B cell (primary cell): ENCODE data around the gene LIMK2. TPM values are rescaled to one million over a fixed set of nuclear protein-coding genes. Genes with fewer than 3 reads are reported as not detected.

Source experiments
- ATAC-seq: fragments of 200-7000 bp; cut with Tn5 transposase; one replicate; pipeline ENCODE4 v1.10.0; 2021; ENCODE audit warnings: low read depth, mild to moderate bottlenecking, moderate number of reproducible peaks, moderate library complexity
- CTCF ChIA-PET: fragments of 350-600 bp; sonication (Branson Sonifier 250); formaldehyde crosslinking; loops from one replicate; lab custom pipeline; 2021; ENCODE audit warnings: antibody characterized with exemption, inconsistent platforms; lab: Charles Lee
- POLR2A ChIA-PET: fragments of 350-600 bp; sonication (Branson Sonifier 250); formaldehyde crosslinking; loops from one replicate; lab custom pipeline; 2021; ENCODE audit warnings: antibody characterized with exemption; lab: Charles Lee
- DNase-seq: peaks from one replicate; pipeline ENCODE4 v3.0.0; 2013
- H2AFZ ChIP-seq: 2 replicates; pipeline ENCODE4 v1.6.1; 2012; ENCODE audit warnings: mild to moderate bottlenecking, low read depth, low read length; ENCODE audit not compliant: insufficient read depth, poor library complexity, severe bottlenecking
- H3K27ac ChIP-seq, 2 donors: 1 replicate in 1 of 2; 2 replicates in 1 of 2; pipeline ENCODE4 v1.5.1; 2012 to 2013; ENCODE audit warnings: low read length in 2 of 2, mild to moderate bottlenecking in 2 of 2, moderate library complexity in 1 of 2
- H3K27me3 ChIP-seq, 4 experiments: fragments of 200-600 bp in 1 of 4; sonication (generic) in 1 of 4; replicated peaks in 1 of 4; 1 replicate in 2 of 4; 2 replicates in 2 of 4; pipeline versions ENCODE4 v1.6.1 to v1.7.0; 2013 to 2016; ENCODE audit warnings: low read length in 3 of 4, mild to moderate bottlenecking in 2 of 4, mixed read lengths in 1 of 4, moderate library complexity in 1 of 4; ENCODE audit not compliant: insufficient read depth in 4 of 4, control insufficient read depth in 3 of 4; ENCODE audit errors: control extremely low read depth in 1 of 4
- H3K36me3 ChIP-seq, 2 experiments: replicated peaks in 1 of 2; 1 replicate in 1 of 2; 2 replicates in 1 of 2; pipeline versions ENCODE4 v1.6.1 to v1.7.1; 2013; ENCODE audit warnings: low read length in 1 of 2; ENCODE audit not compliant: insufficient read depth in 2 of 2, control insufficient read depth in 1 of 2; ENCODE audit errors: control extremely low read depth in 1 of 2, extremely low read depth in 1 of 2
- H3K4me1 ChIP-seq, 2 donors: fragments of 200-600 bp in 1 of 2; sonication (generic) in 1 of 2; 1 replicate in 1 of 2; 2 replicates in 1 of 2; pipeline versions ENCODE4 v1.5.1 to v1.6.1; 2013 to 2017; ENCODE audit warnings: low read length in 2 of 2; ENCODE audit not compliant: control insufficient read depth in 2 of 2, insufficient read depth in 2 of 2
- H3K4me2 ChIP-seq: replicated peaks from 2 replicates; pipeline ENCODE3; 2012; ENCODE audit warnings: mild to moderate bottlenecking, low read depth, low read length; ENCODE audit not compliant: poor library complexity, severe bottlenecking
- H3K4me3 ChIP-seq, 5 experiments: fragments of 200-600 bp in 1 of 5; sonication (generic) in 1 of 5; 1 replicate in 3 of 5; 2 replicates in 2 of 5; pipeline versions ENCODE4 v1.5.1 to v1.7.0; 2011 to 2016; ENCODE audit warnings: low read length in 4 of 5, mild to moderate bottlenecking in 4 of 5, low read depth in 2 of 5, control low read depth in 1 of 5, moderate library complexity in 1 of 5; ENCODE audit not compliant: insufficient read depth in 1 of 5; ENCODE audit errors: control extremely low read depth in 1 of 5, extremely low read depth in 1 of 5
- H3K79me2 ChIP-seq: fragments of 200-600 bp; sonication (generic); one replicate; pipeline ENCODE4 v1.6.0; 2016; ENCODE audit warnings: low read length; ENCODE audit not compliant: control insufficient read depth, insufficient read depth
- H3K9ac ChIP-seq: fragments of 200-600 bp; sonication (generic); 2 replicates; pipeline ENCODE4 v1.6.1; 2017; ENCODE audit warnings: mild to moderate bottlenecking, low read length, moderate library complexity
- H3K9me3 ChIP-seq, 3 donors: one replicate each; pipeline versions ENCODE4 v1.6.1 to v1.7.1; 2013; ENCODE audit warnings: low read length in 2 of 3; ENCODE audit not compliant: control insufficient read depth in 2 of 3, insufficient read depth in 1 of 3; ENCODE audit errors: control extremely low read depth in 1 of 3
- H4K20me1 ChIP-seq: 2 replicates; pipeline ENCODE4 v1.6.0; 2012; ENCODE audit warnings: mild to moderate bottlenecking, low read length; ENCODE audit not compliant: insufficient read depth, control insufficient read depth, poor library complexity, severe bottlenecking
- H3K27ac Mint-ChIP-seq: one replicate; pipeline ENCODE4 v1.8.0; 2021; ENCODE audit warnings: mixed read lengths
- H3K27me3 Mint-ChIP-seq: one replicate; pipeline ENCODE4 v1.8.0; 2021; ENCODE audit warnings: mixed read lengths
- H3K4me1 Mint-ChIP-seq: one replicate; pipeline ENCODE4 v1.8.0; 2021; ENCODE audit warnings: mixed read lengths
- H3K4me3 Mint-ChIP-seq: one replicate; pipeline ENCODE4 v1.8.0; 2021; ENCODE audit warnings: mixed read lengths
- H3K9me3 Mint-ChIP-seq: one replicate; pipeline ENCODE4 v1.8.0; 2022; ENCODE audit warnings: mixed read lengths; ENCODE audit not compliant: insufficient read depth
- EZH2 ChIP-seq: IDR thresholded peaks from 2 replicates; pipeline ENCODE4 v1.6.1; 2012; ENCODE audit warnings: borderline replicate concordance, low read depth, mild to moderate bottlenecking, moderate library complexity, low read length; ENCODE audit not compliant: insufficient read depth, poor library complexity, severe bottlenecking
- WGBS: methylation state at CpG from one replicate; pipeline ENCODE4 v1.1.5; 2013; ENCODE audit warnings: missing lambda C conversion rate; ENCODE audit not compliant: insufficient coverage; 5-methylcytosine and 5-hydroxymethylcytosine counted together
- intact Hi-C: fragments of 100-400 bp; cut with micrococcal nuclease; formaldehyde crosslinking; loops from one replicate; pipeline ENCODE4 v1.10.0; 2022
- polyA plus RNA-seq: library from polyadenylated mRNA; depleted of rRNA; stranded (reverse); fragments of >200 nt; gene quantifications from 2 replicates; pipeline ENCODE4 v1.2.3, GENCODE V29; 2012
- total RNA-seq, 2 donors: library from RNA; stranded (reverse); fragments of 120-200 nt in 1 of 2; gene quantifications; 1 replicate in 1 of 2; 2 replicates in 1 of 2; pipeline versions ENCODE4 v1.2.3 to v1.2.4, GENCODE V29; 2013 to 2022
- TF ChIP-seq, protein P1 (sequence below): fragments of 200-600 bp; IDR thresholded peaks from one replicate; pipeline ENCODE4 v1.8.0; 2022; ENCODE audit warnings: antibody characterized with exemption, mild to moderate bottlenecking

LIMK2 gene
- total and polyA plus RNA-seq, 2 donors (not counting 1 experiment from before 2014, with no cell fraction given), result 6.8 to 20.2 TPM

DNA sequence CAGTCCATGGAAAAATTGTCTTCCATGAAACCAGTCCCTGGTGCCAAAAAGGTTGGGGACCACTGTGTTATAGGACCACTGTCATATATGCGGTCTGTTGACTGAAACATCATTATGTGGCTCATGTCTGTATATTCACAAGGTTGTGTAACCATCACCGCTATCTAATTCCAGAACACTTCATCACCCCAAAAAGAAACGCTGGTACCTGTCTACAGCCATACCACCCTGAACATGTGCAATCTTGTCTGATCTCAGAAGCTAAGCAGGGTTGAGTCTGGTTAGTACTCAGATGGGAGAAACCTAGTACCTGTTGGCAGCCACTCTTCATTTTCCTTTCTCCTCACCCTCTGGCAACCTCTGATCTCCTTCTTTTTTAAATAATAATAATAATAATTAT lies 93.1 kb downstream of the LIMK2 start:
- H3K79me2 ChIP-seq, result no peaks in the 10 kb centered on the region
- H3K4me2 ChIP-seq, result no peak overlapping the region
- no peaks in the 10 kb centered on the region for H3K9me3 Mint-ChIP-seq
- H3K36me3 ChIP-seq, result no peaks in the 10 kb centered on the region
- H3K9me3 ChIP-seq, result no peaks in the 10 kb centered on the region
- TF ChIP-seq, protein P1, sequence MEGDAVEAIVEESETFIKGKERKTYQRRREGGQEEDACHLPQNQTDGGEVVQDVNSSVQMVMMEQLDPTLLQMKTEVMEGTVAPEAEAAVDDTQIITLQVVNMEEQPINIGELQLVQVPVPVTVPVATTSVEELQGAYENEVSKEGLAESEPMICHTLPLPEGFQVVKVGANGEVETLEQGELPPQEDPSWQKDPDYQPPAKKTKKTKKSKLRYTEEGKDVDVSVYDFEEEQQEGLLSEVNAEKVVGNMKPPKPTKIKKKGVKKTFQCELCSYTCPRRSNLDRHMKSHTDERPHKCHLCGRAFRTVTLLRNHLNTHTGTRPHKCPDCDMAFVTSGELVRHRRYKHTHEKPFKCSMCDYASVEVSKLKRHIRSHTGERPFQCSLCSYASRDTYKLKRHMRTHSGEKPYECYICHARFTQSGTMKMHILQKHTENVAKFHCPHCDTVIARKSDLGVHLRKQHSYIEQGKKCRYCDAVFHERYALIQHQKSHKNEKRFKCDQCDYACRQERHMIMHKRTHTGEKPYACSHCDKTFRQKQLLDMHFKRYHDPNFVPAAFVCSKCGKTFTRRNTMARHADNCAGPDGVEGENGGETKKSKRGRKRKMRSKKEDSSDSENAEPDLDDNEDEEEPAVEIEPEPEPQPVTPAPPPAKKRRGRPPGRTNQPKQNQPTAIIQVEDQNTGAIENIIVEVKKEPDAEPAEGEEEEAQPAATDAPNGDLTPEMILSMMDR, result no peak
- no peak for TF ChIP-seq EZH2
- H4K20me1 ChIP-seq, result no peaks in the 10 kb centered on the region
- H3K4me3 ChIP-seq, result no peak overlapping the region
- H3K9ac ChIP-seq, result no peak overlapping the region
- ATAC-seq (no peak), DNase-seq (no peak)
- H3K27ac ChIP-seq, result no peak overlapping the region
- H3K27ac Mint-ChIP-seq, result no peak overlapping the region
- WGBS, result 60% methylated on average over 1 of the region's 3 CpGs
- CTCF ChIA-PET, result interaction anchor here (18.7 kb wide), 1 partner anchor 8 kb away, joined by 208 read pairs; no protein-coding TSS in a partner anchor
- intact Hi-C loops, result no loop called here
- H3K4me3 Mint-ChIP-seq, result no peak overlapping the region
- H3K27me3 Mint-ChIP-seq, result no peaks in the 10 kb centered on the region
- peaks cover 6 to 10% of the 10 kb centered on the region in 2 donors for H3K4me1 ChIP-seq
- H3K4me1 Mint-ChIP-seq, result peaks cover 29% of the 10 kb centered on the region
- POLR2A ChIA-PET, result no interaction called here
- H3K27me3 ChIP-seq, result no peaks in the 10 kb centered on the region
- no peak overlapping the region for H2AFZ ChIP-seq

DNA sequence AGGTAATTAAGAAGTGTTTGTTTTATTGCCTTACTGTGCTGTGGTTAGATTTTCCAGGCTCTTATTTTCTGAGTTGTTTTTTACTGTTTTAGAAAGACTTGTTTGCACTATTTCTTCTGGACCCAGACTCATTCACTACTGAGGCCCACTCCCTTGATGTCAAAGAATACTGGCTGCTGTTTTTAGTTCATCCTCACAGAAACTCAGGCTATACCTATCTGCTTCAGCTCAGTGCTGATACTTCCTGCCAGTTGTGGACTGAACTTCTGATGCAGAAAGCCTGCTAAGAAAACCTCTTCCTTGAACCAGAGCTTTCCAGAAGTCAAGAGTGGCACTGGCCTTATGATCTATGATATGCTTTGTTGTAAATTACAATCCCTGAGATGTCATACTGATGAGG lies 96.1 kb downstream of the LIMK2 start:
- Histone ChIP-seq H3K4me1 (peaks cover 9 to 10% of the 10 kb centered on the region in 2 donors), H3K4me2 (peak overlapping the region; percentile 6), H3K27me3 (no peaks in the 10 kb centered on the region), H3K79me2 (no peaks in the 10 kb centered on the region), H2AFZ (no peak overlapping the region), H3K36me3 (no peaks in the 10 kb centered on the region), H3K9me3 (no peaks in the 10 kb centered on the region), H4K20me1 (no peaks in the 10 kb centered on the region), H3K4me3 (no peak overlapping the region), H3K27ac (peak overlapping the region; percentile 9 to 20), H3K9ac (no peak overlapping the region)
- Mint-ChIP-seq H3K9me3 (no peaks in the 10 kb centered on the region), H3K27ac (peak overlapping the region; percentile 79), H3K27me3 (no peaks in the 10 kb centered on the region), H3K4me3 (peak overlapping the region; percentile 66), H3K4me1 (peaks cover 29% of the 10 kb centered on the region)
- DNase-seq, result no peak
- intact Hi-C loops, result loop anchor here (1.0 kb wide), 1 partner anchor 16 kb away; the partner anchor contains the start of gene PIK3IP1
- no peak for TF ChIP-seq EZH2
- TF ChIP-seq, protein P1, result no peak
- ChIA-PET POLR2A (interaction anchor here (1.0 kb wide), 1 partner anchor 16 kb away, joined by 3 read pairs; the partner anchor contains the start of gene PIK3IP1), CTCF (interaction anchor here (2.1 kb wide), 1 partner anchor 95 kb away, joined by 7 read pairs; the partner anchor contains the start of gene LIMK2)
- peak; percentile 47 for ATAC-seq
